ENCODE results near the gene PSMA1.
"Not testable (repeated sequence)": the region's sequence is repeated elsewhere in the genome, so short reads cannot be mapped to it uniquely, and the experiment has no call there.

The PSMA1 gene

GRCh38 chr11:14519917-14520746, at the start of gene PSMA1:
PSMA1 (minus strand) TSS chr11:14520386; CDS start chr11:14520299, 87 bp downstream.
- Histone ChIP-seq H3K4me1 (ENCODE audit: insufficient read depth, low read length) (peaks cover 37% of the 10 kb centered on the region), H3K9me3 (ENCODE audit: insufficient read depth, low read length, severe bottlenecking) (no peaks in the 10 kb centered on the region), H3K27ac (ENCODE audit: low read length) (peak within 1 kb of the TSS; percentile 92), H2AFZ (ENCODE audit: low read depth, low read length) (peak within 1 kb of the TSS; percentile 82), H3K27me3 (ENCODE audit: insufficient read depth, low read length, poor library complexity) (no peaks in the 10 kb centered on the region), H3K4me2 (ENCODE audit: insufficient read depth, low read length) (peak within 1 kb of the TSS; percentile 71), H3K79me2 (ENCODE audit: insufficient read depth, low read length) (peaks cover 54% of the 10 kb centered on the region), H3K9ac (ENCODE audit: low read depth, low read length) (peak within 1 kb of the TSS; percentile 91), H3K36me3 (ENCODE audit: insufficient read depth, low read length) (peaks cover 38% of the 10 kb centered on the region), H3K4me3 (ENCODE audit: low read depth in 1 of 2, low read length in 2 of 2) (peak within 1 kb of the TSS; percentile 83 to 88), H4K20me1 (ENCODE audit: insufficient read depth, low read length) (peaks cover 3% of the 10 kb centered on the region; the same call in 1 of the 2 replicates)
- DNase-seq (peak; percentile 97), ATAC-seq (ENCODE audit: insufficient read depth, low read depth) (peak; percentile 91)
- TF ChIP-seq CTCF (IDR thresholded peaks at IDR 0.05; ENCODE audit: borderline replicate concordance, extremely low read depth, low read length, poor library complexity, severe bottlenecking) (peak; percentile 15), EZH2 (IDR thresholded peaks at IDR 0.05; ENCODE audit: borderline replicate concordance, low read depth, low read length, severe bottlenecking) (no peak)

- not testable (repeated sequence) for H3K27me3 ChIP-seq (ENCODE audit: insufficient read depth, low read length, poor library complexity); H3K4me1 ChIP-seq (ENCODE audit: insufficient read depth, low read length); H2AFZ ChIP-seq (ENCODE audit: low read depth, low read length); H3K27ac ChIP-seq (ENCODE audit: low read length); H3K36me3 ChIP-seq (ENCODE audit: insufficient read depth, low read length); H3K79me2 ChIP-seq (ENCODE audit: insufficient read depth, low read length); H4K20me1 ChIP-seq (ENCODE audit: insufficient read depth, low read length); H3K9ac ChIP-seq (ENCODE audit: low read depth, low read length); H3K4me3 ChIP-seq (ENCODE audit: low read depth in 1 of 2, low read length in 2 of 2); H3K9me3 ChIP-seq (ENCODE audit: insufficient read depth, low read length, severe bottlenecking); H3K4me2 ChIP-seq (ENCODE audit: insufficient read depth, low read length); ATAC-seq (ENCODE audit: insufficient read depth, low read depth)
- peak; percentile 48 for DNase-seq
Observed at GRCh38 chr11:14569516-14569915, 49.3 kb upstream of the PSMA1 start.

DNA sequence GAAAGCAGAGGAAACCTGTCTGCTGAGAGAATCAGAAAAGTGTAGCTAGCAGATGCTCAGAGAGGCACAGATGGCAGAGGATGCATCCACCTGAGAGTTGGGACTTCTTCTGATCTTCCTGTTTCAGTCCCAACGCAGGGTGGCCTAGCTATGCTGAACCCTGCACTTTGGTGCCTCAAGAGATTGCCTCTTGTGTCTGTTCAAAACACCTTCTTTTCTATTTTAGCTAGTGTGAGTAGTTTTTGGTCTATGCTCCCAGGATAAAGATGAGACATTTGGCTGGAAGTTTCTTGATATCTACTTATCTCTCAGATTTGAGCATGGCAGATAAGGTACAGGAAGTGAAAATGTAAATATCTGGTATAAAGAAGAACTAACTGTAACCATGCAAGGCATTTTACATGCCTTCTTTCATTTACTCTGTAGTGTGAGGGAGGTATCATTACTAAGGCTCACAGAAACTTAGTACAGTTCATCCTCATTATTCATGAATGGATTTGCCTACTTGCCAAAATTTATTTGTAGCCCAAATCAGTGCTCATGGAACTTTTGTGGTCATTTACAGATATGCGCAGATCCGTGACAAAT, 47.0 kb upstream of the PSMA1 start:
- no peak overlapping the region for H3K9ac ChIP-seq (ENCODE audit: low read depth, low read length)
- no peak overlapping the region for H3K4me3 ChIP-seq (ENCODE audit: low read depth in 1 of 2, low read length in 2 of 2)
- DNase-seq (no peak), ATAC-seq (ENCODE audit: insufficient read depth, low read depth) (no peak)
- no peaks in the 10 kb centered on the region for H3K27me3 ChIP-seq (ENCODE audit: insufficient read depth, low read length, poor library complexity)
- no peaks in the 10 kb centered on the region for H4K20me1 ChIP-seq (ENCODE audit: insufficient read depth, low read length)
- no peak overlapping the region for H2AFZ ChIP-seq (ENCODE audit: low read depth, low read length)
- no peaks in the 10 kb centered on the region for H3K79me2 ChIP-seq (ENCODE audit: insufficient read depth, low read length)
- peaks cover 3% of the 10 kb centered on the region for H3K9me3 ChIP-seq (ENCODE audit: insufficient read depth, low read length, severe bottlenecking)
- no peak overlapping the region for H3K27ac ChIP-seq (ENCODE audit: low read length)
- no peak overlapping the region for H3K4me2 ChIP-seq (ENCODE audit: insufficient read depth, low read length)
- TF ChIP-seq CTCF (IDR thresholded peaks at IDR 0.05; ENCODE audit: borderline replicate concordance, extremely low read depth, low read length, poor library complexity, severe bottlenecking): no peak
- no peaks in the 10 kb centered on the region for H3K36me3 ChIP-seq (ENCODE audit: insufficient read depth, low read length)
- peaks cover 9% of the 10 kb centered on the region; the same call in 1 of the 2 replicates for H3K4me1 ChIP-seq (ENCODE audit: insufficient read depth, low read length)

DNA sequence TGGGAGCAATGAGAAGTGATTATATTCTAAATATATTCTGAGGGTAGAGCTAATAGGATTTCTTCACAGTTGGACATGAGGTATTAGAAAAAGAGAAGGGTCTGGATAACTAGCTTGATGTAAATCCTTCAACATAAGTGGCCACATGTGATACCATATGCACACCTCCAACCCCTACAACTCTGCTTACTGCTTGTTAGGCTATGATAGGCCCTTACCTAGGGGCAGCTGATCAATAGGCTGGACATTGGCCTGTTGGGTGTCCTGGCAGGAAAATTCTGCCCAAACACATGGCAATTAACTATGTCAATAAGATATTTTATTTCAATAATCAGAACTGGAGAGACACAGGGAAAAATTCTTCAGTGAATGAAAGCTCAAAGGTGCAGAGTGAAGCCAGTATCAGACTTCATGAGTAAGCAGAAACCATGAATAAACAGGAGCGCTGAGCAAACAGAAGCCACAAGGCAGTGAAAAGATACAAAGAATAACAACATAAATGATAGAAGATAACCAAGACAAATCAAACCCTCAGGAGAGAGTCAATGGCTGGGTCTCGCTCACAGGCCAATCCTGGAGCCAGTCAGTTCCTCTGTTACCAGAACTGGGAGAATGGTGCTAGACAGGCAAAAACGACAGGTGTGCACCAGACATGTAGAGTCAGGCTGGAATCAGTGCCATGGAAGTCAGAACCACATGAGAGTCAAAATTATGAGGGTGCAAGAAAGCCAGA, 46.3 kb upstream of the PSMA1 start:
- Histone ChIP-seq H3K4me2 (ENCODE audit: insufficient read depth, low read length) (no peak overlapping the region), H3K27ac (ENCODE audit: low read length) (no peak overlapping the region), H3K27me3 (ENCODE audit: insufficient read depth, low read length, poor library complexity) (no peaks in the 10 kb centered on the region), H3K36me3 (ENCODE audit: insufficient read depth, low read length) (no peaks in the 10 kb centered on the region), H4K20me1 (ENCODE audit: insufficient read depth, low read length) (no peaks in the 10 kb centered on the region), H3K9ac (ENCODE audit: low read depth, low read length) (no peak overlapping the region), H2AFZ (ENCODE audit: low read depth, low read length) (no peak overlapping the region), H3K9me3 (ENCODE audit: insufficient read depth, low read length, severe bottlenecking) (peaks cover 3% of the 10 kb centered on the region), H3K4me3 (ENCODE audit: low read depth in 1 of 2, low read length in 2 of 2) (no peak overlapping the region), H3K4me1 (ENCODE audit: insufficient read depth, low read length) (peaks cover 9% of the 10 kb centered on the region; the same call in 1 of the 2 replicates), H3K79me2 (ENCODE audit: insufficient read depth, low read length) (no peaks in the 10 kb centered on the region)
- DNase-seq (no peak), ATAC-seq (ENCODE audit: insufficient read depth, low read depth) (no peak)
- TF ChIP-seq CTCF (IDR thresholded peaks at IDR 0.05; ENCODE audit: borderline replicate concordance, extremely low read depth, low read length, poor library complexity, severe bottlenecking): no peak
- TF ChIP-seq EZH2 (IDR thresholded peaks at IDR 0.05; ENCODE audit: borderline replicate concordance, low read depth, low read length, severe bottlenecking): no peak
